ENCODE results near the gene MRPS5.

Gene MRPS5

DNA sequence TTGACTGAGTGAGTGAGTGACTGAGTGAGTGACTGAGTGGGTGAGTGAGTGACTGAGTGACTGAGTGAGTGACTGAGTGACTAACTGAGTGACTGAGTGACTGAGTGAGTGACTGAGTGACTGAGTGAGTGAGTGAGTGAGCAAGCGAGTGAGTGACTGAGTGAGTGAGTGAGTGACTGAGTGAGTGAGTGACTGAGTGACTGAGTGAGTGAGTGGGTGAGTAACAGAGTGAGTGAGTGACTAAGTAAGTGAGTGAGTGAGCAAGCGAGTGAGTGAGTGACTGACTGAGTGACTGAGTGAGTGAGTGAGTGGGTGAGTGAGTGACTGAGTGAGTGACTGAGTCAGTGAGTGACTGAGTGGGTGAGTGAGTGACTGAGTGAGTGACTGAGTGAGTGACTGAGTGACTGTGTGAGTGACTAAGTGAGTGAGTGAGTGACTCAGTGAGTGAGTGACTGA is 84.2 kb downstream of the MRPS5 start:
- H3K27ac Mint-ChIP-seq: peak overlapping the region; percentile 88
- DNase-seq (ENCODE audit: low spot score in 2 of 2) (no peak), ATAC-seq (peak; percentile 47)
- no peak overlapping the region for H3K4me3 Mint-ChIP-seq
- H3K4me1 Mint-ChIP-seq: peaks cover 40% of the 10 kb centered on the region
- peaks cover 31% of the 10 kb centered on the region for H3K9me3 Mint-ChIP-seq
- no peaks in the 10 kb centered on the region for H3K36me3 Mint-ChIP-seq

DNA sequence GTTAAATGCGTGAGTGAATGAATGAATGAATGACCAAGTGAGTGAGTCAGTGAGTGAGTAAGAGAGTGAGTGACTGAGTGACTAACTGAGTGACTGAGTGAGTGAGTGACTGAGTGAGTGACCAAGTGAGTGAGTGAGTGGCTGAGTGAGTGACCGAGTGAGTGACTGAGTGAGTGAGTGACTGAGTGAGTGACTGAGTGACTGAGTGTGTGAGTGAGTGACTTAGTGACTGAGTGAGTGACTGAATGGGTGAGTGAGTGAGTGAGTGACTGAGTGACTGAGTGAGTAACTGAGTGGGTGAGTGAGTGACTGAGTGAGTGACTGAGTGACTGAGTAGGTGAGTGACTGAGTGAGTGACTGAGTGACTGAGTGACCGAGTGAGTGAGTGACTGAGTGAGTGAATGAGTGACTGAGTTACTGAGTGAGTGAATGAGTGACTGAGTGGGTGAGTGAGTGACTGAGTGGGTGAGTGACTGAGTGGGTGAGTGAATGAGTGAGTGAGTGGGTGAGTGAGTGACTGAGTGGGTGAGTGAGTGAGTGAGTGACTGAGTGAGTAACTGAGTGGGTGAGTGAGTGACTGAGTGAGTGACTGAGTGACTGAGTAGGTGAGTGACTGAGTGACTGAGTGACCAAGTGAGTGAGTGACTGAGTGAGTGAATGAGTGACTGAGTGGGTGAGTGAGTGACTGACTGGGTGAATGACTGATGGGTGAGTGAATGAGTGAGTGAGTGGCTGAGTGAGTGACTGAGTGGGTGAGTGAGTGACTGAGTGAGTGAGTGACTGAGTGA is 84.8 kb downstream of the MRPS5 start:
- Mint-ChIP-seq H3K36me3 (no peaks in the 10 kb centered on the region), H3K4me1 (peaks cover 37% of the 10 kb centered on the region), H3K9me3 (peaks cover 31% of the 10 kb centered on the region), H3K27ac (peak overlapping the region; percentile 88), H3K4me3 (no peak overlapping the region)
- no peak for DNase-seq (ENCODE audit: low spot score in 2 of 2)
- no peak for ATAC-seq
